Spleen (tissue), 11 donors: Measurements from ENCODE around the gene MXD4. TPM values are rescaled to one million over a fixed set of nuclear protein-coding genes. Genes with fewer than 3 reads are reported as not detected.
A peak's percentile ranks its signal among the peaks of the same experiment; 100 is the strongest.

Experiments used
- DNase-seq: peaks from one replicate; pipeline ENCODE4 v3.0.0-alpha.2; 2020
- H3K27ac ChIP-seq, 8 donors: fragments of 200-600 bp; sonication (generic) in 7 of 8; 1 replicate in 4 of 8; 2 replicates in 4 of 8; pipeline versions ENCODE4 v1.5.0 to v1.8.0; 2016 to 2021; ENCODE audit warnings: inconsistent platforms in 4 of 8, mild to moderate bottlenecking in 4 of 8, moderate library complexity in 1 of 8
- H3K27me3 ChIP-seq, 7 donors: fragments of 200-600 bp; sonication (generic) in 6 of 7; replicated peaks in 1 of 7; 1 replicate in 4 of 7; 2 replicates in 3 of 7; pipeline versions ENCODE4 v1.5.0 to v1.8.0; 2016 to 2021; ENCODE audit warnings: inconsistent platforms in 3 of 7, mild to moderate bottlenecking in 1 of 7
- H3K36me3 ChIP-seq, 6 donors: fragments of 200-600 bp; sonication (generic) in 5 of 6; 1 replicate in 4 of 6; 2 replicates in 2 of 6; pipeline versions ENCODE4 v1.5.0 to v1.8.0; 2016 to 2021; ENCODE audit warnings: inconsistent platforms in 2 of 6
- H3K4me1 ChIP-seq, 6 donors: fragments of 200-600 bp; sonication (generic) in 5 of 6; 1 replicate in 3 of 6; 2 replicates in 3 of 6; pipeline versions ENCODE4 v1.5.0 to v1.8.0; 2016 to 2021; ENCODE audit warnings: inconsistent platforms in 3 of 6
- H3K4me3 ChIP-seq, 8 donors: fragments of 200-600 bp; sonication (generic) in 7 of 8; 1 replicate in 4 of 8; 2 replicates in 4 of 8; pipeline versions ENCODE4 v1.5.0 to v1.8.0; 2016 to 2021; ENCODE audit warnings: inconsistent platforms in 4 of 8, mild to moderate bottlenecking in 4 of 8, moderate library complexity in 2 of 8
- H3K9me3 ChIP-seq, 8 donors: fragments of 200-600 bp; sonication (generic) in 7 of 8; 1 replicate in 4 of 8; 2 replicates in 4 of 8; pipeline versions ENCODE4 v1.5.0 to v1.8.0; 2016 to 2021; ENCODE audit warnings: inconsistent platforms in 4 of 8
- CTCF ChIP-seq, 11 experiments: fragments of 200-600 bp in 7 of 11; fragments of 450-650 bp in 4 of 11; sonication (generic) in 4 of 11; IDR thresholded peaks in 8 of 11; conservative IDR thresholded peaks in 3 of 11; 1 replicate in 7 of 11; 2 replicates in 4 of 11; pipeline versions ENCODE4 v1.4.0 to v1.8.0; 2016 to 2021; ENCODE audit warnings: antibody characterized with exemption in 11 of 11, inconsistent platforms in 4 of 11, mild to moderate bottlenecking in 1 of 11
- POLR2A ChIP-seq, 3 donors: fragments of 450-650 bp; IDR thresholded peaks; one replicate each; pipeline ENCODE4 v1.5.1; 2017; ENCODE audit warnings: antibody characterized with exemption in 3 of 3, mild to moderate bottlenecking in 1 of 3
- POLR2AphosphoS5 ChIP-seq, 3 donors: sonication (generic); formaldehyde crosslinking; IDR thresholded peaks; one replicate each; pipeline ENCODE4 v1.5.1; 2017; ENCODE audit warnings: antibody characterized with exemption in 3 of 3
- WGBS, 5 donors: extraction: QIAGEN DNeasy Blood & Tissue Kit in 3 of 5; methylation state at CpG; one replicate each; pipeline versions ENCODE4 v1.1.5 to v1.1.7; 2013 to 2018; 5-methylcytosine and 5-hydroxymethylcytosine counted together
- intact Hi-C: fragments of 100-400 bp; cut with DNase I; formaldehyde crosslinking; loops from one replicate; pipeline ENCODE4 v1.15.0; 2023; ENCODE audit warnings: low total_unique reads
- polyA plus RNA-seq, 3 donors: library from polyadenylated mRNA; stranded (reverse); fragments of 200-250 nt; gene quantifications; one replicate each; pipeline ENCODE4 v1.2.1, GENCODE V29; 2013
- total RNA-seq, 7 donors: library from RNA; depleted of rRNA in 3 of 7; stranded (reverse); fragments of >200 nt in 3 of 7; fragmentation: NEBNext Ultra II Directional in 4 of 7; extraction: Animal tissue kit (Norgen Biotek cat#: 25700) in 4 of 7; gene quantifications; one replicate each; pipeline versions ENCODE4 v1.1.0 to v1.2.1, GENCODE V29; 2016 to 2021
- donor health status: healthy with polysubstance abuse.
- donor health status: DM: no; HTN: no; CAD: no; lungs with moderate emphysema.
- donor health status: DM: no; HTN: no; CAD: no.
- donor health status: Bipolar disorder and iron deficiency.
- donor health status: healthy.
- donor health status: DM: no; HTN: no; CAD: no.
- donor health status: DM: yes; HTN: yes; CAD: no.

Gene MXD4
- total and polyA plus RNA-seq, 10 donors, result 36.0 to 128 (median 106) TPM

- TF ChIP-seq POLR2A (IDR thresholded peaks at IDR 0.05) (no peak), CTCF (IDR thresholded peaks at IDR 0.05 in 8 of 11, conservative IDR thresholded peaks at IDR 0.05 in 3 of 11) (no peak), POLR2AphosphoS5 (IDR thresholded peaks at IDR 0.05) (no peak)
- intact Hi-C loops, result no loop called here
- H3K27ac ChIP-seq, result peak overlapping the region in 3 of 8 donors; percentile 9 to 45 (median 16)
- 84 to 95% (median 92%) methylated on average over 6 to 12 of the region's 12 CpGs for WGBS, 5 donors
- no peak overlapping the region for H3K4me3 ChIP-seq
- no peaks in the 10 kb centered on the region for H3K27me3 ChIP-seq
- peak; percentile 66 for DNase-seq
- peaks cover 25 to 96% (median 66%) of the 10 kb centered on the region in 6 donors for H3K4me1 ChIP-seq
- peaks cover 0 to 100% (median 67%) of the 10 kb centered on the region in 6 donors for H3K36me3 ChIP-seq
- no peaks in the 10 kb centered on the region for H3K9me3 ChIP-seq
Observed at GRCh38 chr4:2252530-2253091, 9.3 kb downstream of the MXD4 start.

GRCh38 chr4:2251795-2252529, 9.9 kb downstream of the MXD4 start:
- Histone ChIP-seq H3K4me3 (no peak overlapping the region), H3K4me1 (peaks cover 18 to 96% (median 63%) of the 10 kb centered on the region in 6 donors), H3K27ac (peak overlapping the region in 6 of 8 donors; percentile 14 to 90 (median 28)), H3K27me3 (no peaks in the 10 kb centered on the region), H3K9me3 (no peaks in the 10 kb centered on the region), H3K36me3 (peaks cover 0 to 100% (median 70%) of the 10 kb centered on the region in 6 donors)
- peak in 2 of 3 donors; percentile 16 to 65 for TF ChIP-seq POLR2AphosphoS5 (IDR thresholded peaks at IDR 0.05)
- no peak for TF ChIP-seq CTCF (IDR thresholded peaks at IDR 0.05 in 8 of 11, conservative IDR thresholded peaks at IDR 0.05 in 3 of 11)
- TF ChIP-seq POLR2A (IDR thresholded peaks at IDR 0.05), result no peak
- DNase-seq, result peak; percentile 72
- 94 to 97% (median 95%) methylated on average over 14 to 16 of the region's 16 CpGs for WGBS, 5 donors
- intact Hi-C loops, result no loop called here

DNA sequence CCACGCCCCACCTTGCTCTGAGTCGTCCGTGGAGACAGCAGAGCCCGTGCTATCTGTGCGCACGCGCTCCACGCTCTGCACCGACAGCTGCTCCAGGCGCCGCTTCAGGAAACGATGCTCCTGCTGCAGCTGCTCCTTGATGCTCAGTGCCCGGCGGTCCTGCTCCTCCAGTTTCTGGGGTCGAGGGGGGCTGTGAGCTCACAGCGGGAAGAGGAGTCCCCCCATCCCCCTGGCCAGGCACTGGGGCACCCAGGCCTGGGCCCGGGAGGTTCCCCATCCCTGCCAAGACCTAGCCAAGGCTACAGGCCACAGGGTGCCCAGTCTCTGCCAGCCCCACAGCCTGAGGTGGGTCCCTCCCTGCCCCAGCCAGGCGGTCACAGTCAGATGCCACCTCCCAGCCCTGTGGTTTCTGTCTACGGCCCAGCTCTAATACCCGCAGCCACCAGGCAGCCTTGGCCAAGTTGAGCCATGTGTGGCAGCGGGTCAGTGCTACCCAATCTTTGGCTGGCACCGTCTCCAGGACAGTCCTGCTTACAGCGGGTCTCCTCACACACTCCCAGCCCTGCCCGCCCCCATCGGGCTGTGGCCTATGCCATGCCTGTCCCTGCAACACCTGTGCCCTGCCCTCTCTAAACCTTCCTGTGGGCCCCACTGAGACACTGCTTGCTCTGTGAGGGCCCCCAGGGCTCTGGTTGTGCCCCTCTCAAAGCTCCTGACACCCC, 10.7 kb downstream of the MXD4 start:
- Histone ChIP-seq H3K27me3 (no peaks in the 10 kb centered on the region), H3K27ac (peak overlapping the region in 6 of 8 donors; percentile 14 to 90 (median 28)), H3K9me3 (no peaks in the 10 kb centered on the region), H3K4me1 (peaks cover 11 to 96% (median 59%) of the 10 kb centered on the region in 6 donors), H3K36me3 (peaks cover 0 to 100% (median 70%) of the 10 kb centered on the region in 6 donors), H3K4me3 (no peak overlapping the region)
- no peak for TF ChIP-seq CTCF (IDR thresholded peaks at IDR 0.05 in 8 of 11, conservative IDR thresholded peaks at IDR 0.05 in 3 of 11)
- no peak for TF ChIP-seq POLR2A (IDR thresholded peaks at IDR 0.05)
- TF ChIP-seq POLR2AphosphoS5 (IDR thresholded peaks at IDR 0.05), result no peak
- intact Hi-C loops, result no loop called here
- peak; percentile 69 for DNase-seq
- 92 to 96% (median 95%) methylated on average over 17 to 25 of the region's 25 CpGs for WGBS, 5 donors
